AG10803 (cell line): ENCODE results near the gene AKAP17A.

Experiments used
- DNase-seq: peaks from one replicate; pipeline ENCODE4 v3.0.0; 2010; ENCODE audit warnings: low read depth
- H3K4me3 ChIP-seq: 2 replicates; pipeline ENCODE4 v1.5.1; 2011; ENCODE audit warnings: mild to moderate bottlenecking, low read length, control low read depth
- TF ChIP-seq, protein P1 (sequence below): conservative IDR thresholded peaks from 2 replicates; pipeline ENCODE4 v1.5.1; 2011; ENCODE audit warnings: mild to moderate bottlenecking, low read length, control low read depth, inconsistent platforms

The AKAP17A gene

DNA sequence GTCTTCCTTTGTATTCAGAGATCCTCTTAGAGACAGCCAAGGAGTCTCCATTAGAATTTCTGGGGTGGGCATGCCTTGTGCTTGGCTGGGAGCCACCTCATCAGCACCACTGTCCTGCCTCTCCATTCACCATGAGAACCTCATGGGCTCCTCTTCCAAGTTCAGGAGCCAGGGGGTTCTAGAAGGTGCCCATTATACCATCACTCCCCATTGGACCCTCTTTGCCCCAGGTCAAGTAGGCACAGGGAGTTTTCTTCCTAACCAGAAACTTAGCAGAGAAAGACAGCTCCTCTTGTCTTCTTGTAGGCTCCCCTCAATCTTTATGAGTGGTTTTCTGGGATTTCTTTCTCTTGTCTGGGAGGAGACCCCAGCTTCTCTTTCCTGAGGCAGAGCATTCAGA, 54.6 kb downstream of the AKAP17A start:
- DNase-seq: no peak
- TF ChIP-seq, protein P1, sequence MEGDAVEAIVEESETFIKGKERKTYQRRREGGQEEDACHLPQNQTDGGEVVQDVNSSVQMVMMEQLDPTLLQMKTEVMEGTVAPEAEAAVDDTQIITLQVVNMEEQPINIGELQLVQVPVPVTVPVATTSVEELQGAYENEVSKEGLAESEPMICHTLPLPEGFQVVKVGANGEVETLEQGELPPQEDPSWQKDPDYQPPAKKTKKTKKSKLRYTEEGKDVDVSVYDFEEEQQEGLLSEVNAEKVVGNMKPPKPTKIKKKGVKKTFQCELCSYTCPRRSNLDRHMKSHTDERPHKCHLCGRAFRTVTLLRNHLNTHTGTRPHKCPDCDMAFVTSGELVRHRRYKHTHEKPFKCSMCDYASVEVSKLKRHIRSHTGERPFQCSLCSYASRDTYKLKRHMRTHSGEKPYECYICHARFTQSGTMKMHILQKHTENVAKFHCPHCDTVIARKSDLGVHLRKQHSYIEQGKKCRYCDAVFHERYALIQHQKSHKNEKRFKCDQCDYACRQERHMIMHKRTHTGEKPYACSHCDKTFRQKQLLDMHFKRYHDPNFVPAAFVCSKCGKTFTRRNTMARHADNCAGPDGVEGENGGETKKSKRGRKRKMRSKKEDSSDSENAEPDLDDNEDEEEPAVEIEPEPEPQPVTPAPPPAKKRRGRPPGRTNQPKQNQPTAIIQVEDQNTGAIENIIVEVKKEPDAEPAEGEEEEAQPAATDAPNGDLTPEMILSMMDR: no peak

DNA sequence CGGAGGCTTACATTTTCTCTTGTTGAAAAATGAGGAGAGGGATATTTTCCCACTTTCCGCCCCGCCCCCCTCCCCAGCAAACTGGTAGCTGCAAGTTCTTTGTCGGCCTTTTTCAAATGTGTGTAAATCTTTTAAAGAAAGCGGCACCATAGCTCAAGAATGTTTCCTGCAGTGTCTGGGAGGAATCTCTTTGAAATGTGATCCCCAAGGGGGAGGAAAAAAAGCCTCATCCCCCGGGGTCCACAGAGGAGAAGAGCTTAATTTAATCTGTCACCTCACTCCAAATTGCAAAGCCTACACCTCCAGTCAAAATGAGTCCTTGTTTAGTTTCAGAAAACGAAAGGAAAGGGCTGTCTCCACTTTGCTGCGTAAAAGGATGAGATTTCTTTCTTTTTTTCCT, 58.2 kb downstream of the AKAP17A start:
- H3K4me3 ChIP-seq: peak overlapping the region; percentile 37
- TF ChIP-seq, protein P1: no peak
- DNase-seq: no peak

More for the DNA sequence above, 54.6 kb downstream of the AKAP17A start:
- no peak overlapping the region for H3K4me3 ChIP-seq
